ENCODE data around the gene HYAL3.
"Not testable (repeated sequence)": the region's sequence is repeated elsewhere in the genome, so short reads cannot be mapped to it uniquely, and the experiment has no call there.

HYAL3 gene

GRCh38 chr3:50268703-50269451, 30.3 kb downstream of the HYAL3 start, which contains the start of gene SEMA3B:
Gene SEMA3B (plus strand): TSS chr3:50269147. CDS start chr3:50269241, 94 bp downstream.
- no peak for DNase-seq

GRCh38 chr3:50268276-50268675, 30.9 kb downstream of the HYAL3 start:
- DNase-seq: no peak

- DNase-seq: peak; percentile 6
Measured at GRCh38 chr3:50267280-50267913, 31.8 kb downstream of the HYAL3 start.

GRCh38 chr3:50266836-50267235, 32.4 kb downstream of the HYAL3 start:
- DNase-seq: no peak

GRCh38 chr3:50266017-50266416, 33.2 kb downstream of the HYAL3 start:
- DNase-seq: no peak

- no peak for DNase-seq
Measured at GRCh38 chr3:50265571-50265970, 33.6 kb downstream of the HYAL3 start.

GRCh38 chr3:50264964-50265485, 34.2 kb downstream of the HYAL3 start:
- no peak for DNase-seq

- peak; percentile 9 for DNase-seq
Measured at GRCh38 chr3:50264383-50264963, 34.7 kb downstream of the HYAL3 start.

GRCh38 chr3:50263478-50264382, 35.5 kb downstream of the HYAL3 start:
- DNase-seq: no peak

GRCh38 chr3:50262778-50263177, 36.4 kb downstream of the HYAL3 start:
- no peak for DNase-seq

- DNase-seq: not testable (repeated sequence)
Measured at GRCh38 chr3:50262200-50262599, 37.0 kb downstream of the HYAL3 start.

- no peak for DNase-seq
Measured at GRCh38 chr3:50261505-50261904, 37.7 kb downstream of the HYAL3 start.

GRCh38 chr3:50260942-50261441, 38.2 kb downstream of the HYAL3 start:
- DNase-seq: no peak

- peak; percentile 69 for DNase-seq
Measured at GRCh38 chr3:50260027-50260941, 38.9 kb downstream of the HYAL3 start.

GRCh38 chr3:50259432-50260026, 39.7 kb downstream of the HYAL3 start:
- no peak for DNase-seq

GRCh38 chr3:50258979-50259378, 40.2 kb downstream of the HYAL3 start:
- no peak for DNase-seq

GRCh38 chr3:50258029-50258680, 41.0 kb downstream of the HYAL3 start:
- DNase-seq: peak; percentile 36

GRCh38 chr3:50256978-50257890, 42.0 kb downstream of the HYAL3 start:
- peak; percentile 39 for DNase-seq

GRCh38 chr3:50255251-50255615, 44.0 kb downstream of the HYAL3 start:
- DNase-seq: peak; percentile 83
